SU-DHL-6 (cell line): ENCODE measurements around the gene FIGNL2.

Experiments used
- H2AFZ ChIP-seq: fragments of 200-600 bp; sonication (generic); 2 replicates; pipeline ENCODE4 v1.6.1; 2014; ENCODE audit warnings: low read depth, mild to moderate bottlenecking, moderate library complexity, mixed read lengths, antibody characterized with exemption, low read length; ENCODE audit not compliant: severe bottlenecking
- H3F3A ChIP-seq: fragments of 200-600 bp; shearing (Covaris generic); 2 replicates; pipeline ENCODE4 v1.6.0; 2016; ENCODE audit warnings: antibody characterized with exemption, mild to moderate bottlenecking; ENCODE audit not compliant: insufficient read depth
- H3K27ac ChIP-seq: fragments of 200-600 bp; sonication (generic); 2 replicates; pipeline ENCODE4 v1.5.1; 2016; ENCODE audit warnings: low read depth, mild to moderate bottlenecking, low read length, moderate library complexity, mixed read lengths
- H3K27me3 ChIP-seq: fragments of 200-600 bp; sonication (generic), shearing (Covaris generic); 2 replicates; pipeline ENCODE4 v1.6.0; 2014; ENCODE audit warnings: mild to moderate bottlenecking, low read length
- H3K36me3 ChIP-seq: fragments of 200-600 bp; sonication (generic); 2 replicates; pipeline ENCODE4 v1.6.1; 2014; ENCODE audit warnings: mild to moderate bottlenecking, low read length, mixed read lengths
- H3K4me2 ChIP-seq: fragments of 300-600, 200-600 bp; shearing (Covaris generic), sonication (generic); 2 replicates; pipeline ENCODE4 v1.6.0; 2014; ENCODE audit warnings: low read length, low read depth, mild to moderate bottlenecking; ENCODE audit not compliant: poor library complexity, severe bottlenecking
- H3K4me3 ChIP-seq: fragments of 200-600 bp; sonication (generic); 2 replicates; pipeline ENCODE4 v1.5.1; 2014; ENCODE audit warnings: antibody characterized with exemption, low read length, mild to moderate bottlenecking, mixed read lengths; ENCODE audit not compliant: insufficient read depth, poor library complexity, severe bottlenecking
- H3K79me2 ChIP-seq: fragments of 200-600 bp; sonication (generic); 2 replicates; pipeline ENCODE4 v1.6.1; 2014; ENCODE audit warnings: mild to moderate bottlenecking, low read length, moderate library complexity; ENCODE audit not compliant: insufficient read depth
- H3K9ac ChIP-seq: fragments of 200-600 bp; sonication (generic); 2 replicates; pipeline ENCODE4 v1.7.0; 2014; ENCODE audit warnings: mild to moderate bottlenecking, low read length
- H3K9me2 ChIP-seq: fragments of 200-600 bp; sonication (generic); replicated peaks from 2 replicates; pipeline ENCODE4 v1.6.1; 2014; ENCODE audit warnings: low read length; ENCODE audit not compliant: insufficient read depth
- H3K9me3 ChIP-seq: fragments of 200-600 bp; sonication (generic); 2 replicates; pipeline ENCODE4 v1.6.1; 2014; ENCODE audit warnings: low read length, mixed read lengths; ENCODE audit not compliant: insufficient read depth
- H4K20me1 ChIP-seq: fragments of 200-600 bp; sonication (generic); 2 replicates; pipeline ENCODE4 v1.6.1; 2014; ENCODE audit warnings: low read depth, mild to moderate bottlenecking, antibody characterized with exemption, low read length, moderate library complexity, mixed read lengths
- EZH2phosphoT487 ChIP-seq: fragments of 200-600 bp; sonication (generic), shearing (Covaris generic); conservative IDR thresholded peaks from 2 replicates; pipeline ENCODE4 v1.6.1; 2018; ENCODE audit warnings: mild to moderate bottlenecking, antibody characterized with exemption, low read length, moderate library complexity, mixed read lengths
- TF ChIP-seq, protein P1 (sequence below): fragments of 200-600 bp; sonication (generic); IDR thresholded peaks from one replicate; pipeline ENCODE4 v1.5.1; 2017; ENCODE audit warnings: antibody characterized with exemption, mild to moderate bottlenecking, low read length, moderate library complexity; ENCODE audit not compliant: insufficient read depth, poor library complexity, severe bottlenecking

FIGNL2 gene

DNA sequence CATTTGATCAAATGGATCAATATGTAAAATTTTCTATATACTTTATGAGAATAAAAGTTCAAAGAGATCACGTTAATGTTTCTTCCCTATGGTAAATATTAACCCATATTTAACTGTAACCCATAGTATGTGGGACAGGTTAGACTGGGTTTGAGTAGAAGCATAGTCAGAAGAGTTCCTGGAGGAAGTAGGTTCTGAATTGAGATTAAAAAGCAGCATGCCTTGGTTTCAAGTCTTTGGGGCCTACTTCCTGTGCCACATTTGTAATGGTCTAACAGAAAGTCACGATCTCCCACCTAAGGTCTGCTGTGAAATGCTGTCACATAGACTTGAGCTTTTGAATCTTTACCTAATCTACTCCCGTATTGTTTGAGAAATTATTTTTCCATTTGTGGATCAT lies 63.8 kb downstream of the FIGNL2 start:
- no peak overlapping the region for H2AFZ ChIP-seq
- H3K36me3 ChIP-seq = no peaks in the 10 kb centered on the region
- H3K9me3 ChIP-seq = no peaks in the 10 kb centered on the region
- H3K4me3 ChIP-seq = no peak overlapping the region
- no peak overlapping the region for H3K4me2 ChIP-seq
- no peak overlapping the region for H3K27ac ChIP-seq
- H3K79me2 ChIP-seq = no peaks in the 10 kb centered on the region
- no peak for TF ChIP-seq EZH2phosphoT487
- TF ChIP-seq, protein P1, sequence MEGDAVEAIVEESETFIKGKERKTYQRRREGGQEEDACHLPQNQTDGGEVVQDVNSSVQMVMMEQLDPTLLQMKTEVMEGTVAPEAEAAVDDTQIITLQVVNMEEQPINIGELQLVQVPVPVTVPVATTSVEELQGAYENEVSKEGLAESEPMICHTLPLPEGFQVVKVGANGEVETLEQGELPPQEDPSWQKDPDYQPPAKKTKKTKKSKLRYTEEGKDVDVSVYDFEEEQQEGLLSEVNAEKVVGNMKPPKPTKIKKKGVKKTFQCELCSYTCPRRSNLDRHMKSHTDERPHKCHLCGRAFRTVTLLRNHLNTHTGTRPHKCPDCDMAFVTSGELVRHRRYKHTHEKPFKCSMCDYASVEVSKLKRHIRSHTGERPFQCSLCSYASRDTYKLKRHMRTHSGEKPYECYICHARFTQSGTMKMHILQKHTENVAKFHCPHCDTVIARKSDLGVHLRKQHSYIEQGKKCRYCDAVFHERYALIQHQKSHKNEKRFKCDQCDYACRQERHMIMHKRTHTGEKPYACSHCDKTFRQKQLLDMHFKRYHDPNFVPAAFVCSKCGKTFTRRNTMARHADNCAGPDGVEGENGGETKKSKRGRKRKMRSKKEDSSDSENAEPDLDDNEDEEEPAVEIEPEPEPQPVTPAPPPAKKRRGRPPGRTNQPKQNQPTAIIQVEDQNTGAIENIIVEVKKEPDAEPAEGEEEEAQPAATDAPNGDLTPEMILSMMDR = no peak
- no peaks in the 10 kb centered on the region for H3K9me2 ChIP-seq
- no peaks in the 10 kb centered on the region for H4K20me1 ChIP-seq
- H3F3A ChIP-seq = no peaks in the 10 kb centered on the region
- H3K27me3 ChIP-seq = no peaks in the 10 kb centered on the region
- no peak overlapping the region for H3K9ac ChIP-seq

DNA sequence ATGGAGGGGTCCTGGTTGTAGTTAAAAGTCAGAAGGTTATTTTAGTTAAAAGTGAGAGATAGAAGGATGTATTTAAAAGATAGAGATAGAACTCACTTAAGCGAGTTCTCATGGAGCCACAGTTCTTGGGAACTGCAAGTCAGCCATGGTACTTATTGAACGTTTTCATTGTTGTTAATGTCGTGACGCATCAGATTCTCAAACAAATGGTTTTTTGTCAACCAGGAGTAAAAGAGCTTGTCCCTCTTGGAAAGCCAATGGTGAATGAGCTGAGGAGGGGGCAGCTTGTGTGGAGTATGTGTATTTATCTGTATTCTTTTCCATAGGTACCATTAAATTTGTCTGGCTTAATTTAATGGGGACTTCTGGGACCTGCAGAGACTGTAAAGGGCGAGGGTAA lies 68.6 kb downstream of the FIGNL2 start:
- Histone ChIP-seq H3K27ac (no peak overlapping the region), H3K27me3 (no peaks in the 10 kb centered on the region), H3K9me2 (no peaks in the 10 kb centered on the region), H3F3A (no peaks in the 10 kb centered on the region), H4K20me1 (no peaks in the 10 kb centered on the region), H2AFZ (no peak overlapping the region), H3K9ac (no peak overlapping the region), H3K36me3 (no peaks in the 10 kb centered on the region), H3K79me2 (no peaks in the 10 kb centered on the region), H3K4me3 (no peak overlapping the region), H3K4me2 (no peak overlapping the region), H3K9me3 (no peaks in the 10 kb centered on the region)
- TF ChIP-seq, protein P1 = no peak
- no peak for TF ChIP-seq EZH2phosphoT487

DNA sequence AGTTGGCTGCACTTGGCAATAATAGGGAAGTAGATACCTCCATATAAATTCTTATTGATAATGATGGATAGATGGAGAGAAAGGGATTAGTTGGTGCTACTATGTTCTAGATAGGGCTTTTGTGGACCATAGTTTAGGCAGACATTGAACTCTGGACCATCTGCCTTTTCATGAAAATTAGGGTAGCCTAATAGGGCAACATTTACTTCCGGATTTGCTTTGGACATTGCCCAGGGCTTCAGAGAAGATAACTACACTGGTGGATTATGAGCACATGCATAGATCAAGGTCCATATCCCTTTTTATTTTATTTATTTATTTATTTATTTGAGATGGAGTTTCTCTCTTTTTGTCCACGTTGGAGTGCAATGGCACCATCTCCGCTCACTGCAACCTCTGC lies 70.5 kb downstream of the FIGNL2 start:
- TF ChIP-seq EZH2phosphoT487 = no peak
- TF ChIP-seq, protein P1 = no peak
- H3K9me2 ChIP-seq = no peaks in the 10 kb centered on the region
- H3F3A ChIP-seq = no peaks in the 10 kb centered on the region
- H3K27me3 ChIP-seq = no peaks in the 10 kb centered on the region
- no peak overlapping the region for H3K4me2 ChIP-seq
- H3K4me3 ChIP-seq = no peak overlapping the region
- H2AFZ ChIP-seq = no peak overlapping the region
- H3K9me3 ChIP-seq = no peaks in the 10 kb centered on the region
- no peaks in the 10 kb centered on the region for H3K36me3 ChIP-seq
- no peaks in the 10 kb centered on the region for H4K20me1 ChIP-seq
- H3K27ac ChIP-seq = no peak overlapping the region
- H3K79me2 ChIP-seq = no peaks in the 10 kb centered on the region
- H3K9ac ChIP-seq = no peak overlapping the region

- Histone ChIP-seq H2AFZ (no peak overlapping the region), H3K9me3 (no peaks in the 10 kb centered on the region), H3K36me3 (no peaks in the 10 kb centered on the region), H3K27ac (no peak overlapping the region), H4K20me1 (no peaks in the 10 kb centered on the region), H3K4me2 (no peak overlapping the region), H3F3A (no peaks in the 10 kb centered on the region), H3K9ac (no peak overlapping the region), H3K4me3 (no peak overlapping the region), H3K9me2 (no peaks in the 10 kb centered on the region), H3K79me2 (no peaks in the 10 kb centered on the region), H3K27me3 (no peaks in the 10 kb centered on the region)
- TF ChIP-seq, protein P1 = no peak
- no peak for TF ChIP-seq EZH2phosphoT487
Observed at GRCh38 chr12:51777457-51777856, 71.1 kb downstream of the FIGNL2 start.
